Neural cell (in vitro differentiated cells): ENCODE data around the gene THEM5. TPM values are rescaled to one million over a fixed set of nuclear protein-coding genes. Genes with fewer than 3 reads are reported as not detected.

Experiments used
- H2AFZ ChIP-seq: fragments of 200-600, 300-800 bp; sonication (generic), shearing (Covaris generic); 2 replicates; pipeline ENCODE4 v1.6.0; 2014; ENCODE audit warnings: low read depth, mild to moderate bottlenecking, antibody characterized with exemption, low read length, moderate library complexity
- H3F3A ChIP-seq: fragments of 200-600 bp; shearing (Covaris generic); 2 replicates; pipeline ENCODE4 v1.6.1; 2016; ENCODE audit warnings: mild to moderate bottlenecking, moderate library complexity, mixed read lengths, antibody characterized with exemption, low read length; ENCODE audit not compliant: insufficient read depth, poor library complexity, severe bottlenecking
- H3K27ac ChIP-seq: fragments of 200-600, 300-800 bp; sonication (generic), shearing (Covaris generic); 2 replicates; pipeline ENCODE4 v1.5.1; 2014; ENCODE audit warnings: mild to moderate bottlenecking, low read length, moderate library complexity
- H3K27me3 ChIP-seq: fragments of 300-800, 200-600 bp; sonication (generic), shearing (Covaris generic); 2 replicates; pipeline ENCODE4 v1.6.0; 2014; ENCODE audit warnings: mild to moderate bottlenecking, low read depth, low read length, moderate library complexity; ENCODE audit not compliant: insufficient read depth
- H3K36me3 ChIP-seq: fragments of 300-800, 200-600 bp; sonication (generic), shearing (Covaris generic); 2 replicates; pipeline ENCODE4 v1.5.1; 2014; ENCODE audit warnings: mild to moderate bottlenecking, antibody characterized with exemption, low read length, moderate library complexity; ENCODE audit not compliant: insufficient read depth
- H3K4me2 ChIP-seq: fragments of 300-800, 200-600 bp; sonication (generic), shearing (Covaris generic); 2 replicates; pipeline ENCODE4 v1.6.0; 2014; ENCODE audit warnings: mild to moderate bottlenecking, low read length
- H3K4me3 ChIP-seq: fragments of 300-800, 200-600 bp; sonication (generic), shearing (Covaris generic); 2 replicates; pipeline ENCODE4 v1.5.1; 2014; ENCODE audit warnings: mild to moderate bottlenecking, low read length, moderate library complexity
- H3K79me2 ChIP-seq: fragments of 200-600 bp; shearing (Covaris generic); replicated peaks from 2 replicates; pipeline ENCODE4 v1.6.0; 2014; ENCODE audit warnings: mild to moderate bottlenecking, low read length, moderate library complexity; ENCODE audit not compliant: insufficient read depth
- H3K9ac ChIP-seq: fragments of 300-800, 200-600 bp; sonication (generic), shearing (Covaris generic); 2 replicates; pipeline ENCODE4 v1.6.1; 2016; ENCODE audit warnings: mild to moderate bottlenecking, low read length, mixed read lengths
- H3K9me2 ChIP-seq: fragments of 200-600 bp; shearing (Covaris generic); 2 replicates; pipeline ENCODE4 v1.6.1; 2016; ENCODE audit warnings: mild to moderate bottlenecking, low read length, mixed read lengths; ENCODE audit not compliant: insufficient read depth
- H3K9me3 ChIP-seq: fragments of 200-600, 300-800 bp; sonication (generic), shearing (Covaris generic); 2 replicates; pipeline ENCODE4 v1.6.1; 2016; ENCODE audit warnings: mild to moderate bottlenecking, mixed run types, low read length, moderate library complexity, mixed read lengths
- H4K20me1 ChIP-seq: fragments of 200-600 bp; shearing (Covaris generic); 2 replicates; pipeline ENCODE4 v1.6.1; 2016; ENCODE audit warnings: mild to moderate bottlenecking, mixed run types; ENCODE audit not compliant: insufficient read depth
- EP300 ChIP-seq: fragments of 450-650 bp; conservative IDR thresholded peaks from 2 replicates; pipeline ENCODE4 v1.6.1; 2014; ENCODE audit warnings: antibody characterized with exemption, mild to moderate bottlenecking, moderate library complexity; ENCODE audit not compliant: poor library complexity, severe bottlenecking
- EZH2 ChIP-seq: fragments of 200-600, 300-800 bp; shearing (Covaris generic), sonication (generic); IDR thresholded peaks from 2 replicates; pipeline ENCODE4 v1.6.1; 2014; ENCODE audit warnings: antibody characterized with exemption, low read length, borderline replicate concordance, mild to moderate bottlenecking; ENCODE audit not compliant: insufficient read depth, poor library complexity, severe bottlenecking
- MXI1 ChIP-seq: fragments of 450-650 bp; conservative IDR thresholded peaks from 2 replicates; pipeline ENCODE4 v1.6.1; 2014; ENCODE audit warnings: antibody characterized with exemption, mild to moderate bottlenecking; ENCODE audit not compliant: poor library complexity, severe bottlenecking
- POLR2AphosphoS5 ChIP-seq: IDR thresholded peaks from 2 replicates; pipeline ENCODE4 v1.6.1; 2012
- RAD21 ChIP-seq: fragments of 450-650 bp; conservative IDR thresholded peaks from 2 replicates; pipeline ENCODE4 v1.6.1; 2014; ENCODE audit warnings: antibody characterized with exemption, mild to moderate bottlenecking, moderate library complexity
- SMC3 ChIP-seq: fragments of 450-650 bp; conservative IDR thresholded peaks from 2 replicates; pipeline ENCODE4 v1.6.1; 2014; ENCODE audit warnings: antibody characterized with exemption, mild to moderate bottlenecking, moderate library complexity; ENCODE audit not compliant: poor library complexity
- TAF1 ChIP-seq: IDR thresholded peaks from 2 replicates; pipeline ENCODE4 v1.6.1; 2012; ENCODE audit warnings: low read depth
- polyA plus RNA-seq: library from polyadenylated mRNA; depleted of rRNA; stranded (reverse); fragments of >200 nt; gene quantifications from 2 replicates; pipeline ENCODE4 v1.2.3, GENCODE V29; 2014
- TF ChIP-seq, protein P1 (sequence below): IDR thresholded peaks from 2 replicates; pipeline ENCODE4 v1.6.1; 2012; ENCODE audit warnings: borderline replicate concordance
- TF ChIP-seq, protein P2 (sequence below): fragments of 450-650 bp; IDR thresholded peaks from 2 replicates; pipeline ENCODE4 v1.5.1; 2014; ENCODE audit warnings: antibody characterized with exemption, mild to moderate bottlenecking, moderate library complexity; ENCODE audit not compliant: poor library complexity, severe bottlenecking

The THEM5 gene
- polyA plus RNA-seq, 1 donor from 2014 or later = not detected

DNA sequence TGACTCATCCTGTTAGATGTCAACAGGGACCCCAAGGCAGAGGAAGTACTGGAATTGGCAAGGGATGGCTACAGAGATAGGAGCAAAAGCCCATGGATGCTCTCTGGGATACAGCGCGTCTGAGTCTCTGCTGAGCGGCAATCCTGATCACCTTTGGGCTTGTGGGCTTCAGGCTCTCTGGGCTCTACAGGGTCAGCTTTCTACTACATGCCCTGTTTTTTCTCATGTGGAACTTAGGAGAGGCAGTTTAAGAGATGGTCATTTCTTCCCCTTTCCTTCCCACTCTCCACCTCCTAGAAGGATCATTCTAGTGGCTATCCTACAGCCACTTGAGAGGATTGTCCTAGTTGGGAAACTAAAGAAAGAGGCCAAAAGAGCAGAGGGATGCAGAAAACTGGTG is 49.6 kb downstream of the THEM5 start:
- H3K36me3 ChIP-seq = no peaks in the 10 kb centered on the region
- no peaks in the 10 kb centered on the region for H3K9me2 ChIP-seq
- TF ChIP-seq POLR2AphosphoS5 = no peak
- TF ChIP-seq, protein P1, sequence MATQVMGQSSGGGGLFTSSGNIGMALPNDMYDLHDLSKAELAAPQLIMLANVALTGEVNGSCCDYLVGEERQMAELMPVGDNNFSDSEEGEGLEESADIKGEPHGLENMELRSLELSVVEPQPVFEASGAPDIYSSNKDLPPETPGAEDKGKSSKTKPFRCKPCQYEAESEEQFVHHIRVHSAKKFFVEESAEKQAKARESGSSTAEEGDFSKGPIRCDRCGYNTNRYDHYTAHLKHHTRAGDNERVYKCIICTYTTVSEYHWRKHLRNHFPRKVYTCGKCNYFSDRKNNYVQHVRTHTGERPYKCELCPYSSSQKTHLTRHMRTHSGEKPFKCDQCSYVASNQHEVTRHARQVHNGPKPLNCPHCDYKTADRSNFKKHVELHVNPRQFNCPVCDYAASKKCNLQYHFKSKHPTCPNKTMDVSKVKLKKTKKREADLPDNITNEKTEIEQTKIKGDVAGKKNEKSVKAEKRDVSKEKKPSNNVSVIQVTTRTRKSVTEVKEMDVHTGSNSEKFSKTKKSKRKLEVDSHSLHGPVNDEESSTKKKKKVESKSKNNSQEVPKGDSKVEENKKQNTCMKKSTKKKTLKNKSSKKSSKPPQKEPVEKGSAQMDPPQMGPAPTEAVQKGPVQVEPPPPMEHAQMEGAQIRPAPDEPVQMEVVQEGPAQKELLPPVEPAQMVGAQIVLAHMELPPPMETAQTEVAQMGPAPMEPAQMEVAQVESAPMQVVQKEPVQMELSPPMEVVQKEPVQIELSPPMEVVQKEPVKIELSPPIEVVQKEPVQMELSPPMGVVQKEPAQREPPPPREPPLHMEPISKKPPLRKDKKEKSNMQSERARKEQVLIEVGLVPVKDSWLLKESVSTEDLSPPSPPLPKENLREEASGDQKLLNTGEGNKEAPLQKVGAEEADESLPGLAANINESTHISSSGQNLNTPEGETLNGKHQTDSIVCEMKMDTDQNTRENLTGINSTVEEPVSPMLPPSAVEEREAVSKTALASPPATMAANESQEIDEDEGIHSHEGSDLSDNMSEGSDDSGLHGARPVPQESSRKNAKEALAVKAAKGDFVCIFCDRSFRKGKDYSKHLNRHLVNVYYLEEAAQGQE = no peak
- no peak for TF ChIP-seq EZH2
- H4K20me1 ChIP-seq = no peaks in the 10 kb centered on the region
- H2AFZ ChIP-seq = no peak overlapping the region
- H3K9ac ChIP-seq = no peak overlapping the region
- H3K4me3 ChIP-seq = no peak overlapping the region
- no peaks in the 10 kb centered on the region for H3K79me2 ChIP-seq
- no peaks in the 10 kb centered on the region for H3K9me3 ChIP-seq
- no peaks in the 10 kb centered on the region for H3K27me3 ChIP-seq
- H3K27ac ChIP-seq = no peak overlapping the region
- no peak overlapping the region for H3K4me2 ChIP-seq
- H3F3A ChIP-seq = no peaks in the 10 kb centered on the region

DNA sequence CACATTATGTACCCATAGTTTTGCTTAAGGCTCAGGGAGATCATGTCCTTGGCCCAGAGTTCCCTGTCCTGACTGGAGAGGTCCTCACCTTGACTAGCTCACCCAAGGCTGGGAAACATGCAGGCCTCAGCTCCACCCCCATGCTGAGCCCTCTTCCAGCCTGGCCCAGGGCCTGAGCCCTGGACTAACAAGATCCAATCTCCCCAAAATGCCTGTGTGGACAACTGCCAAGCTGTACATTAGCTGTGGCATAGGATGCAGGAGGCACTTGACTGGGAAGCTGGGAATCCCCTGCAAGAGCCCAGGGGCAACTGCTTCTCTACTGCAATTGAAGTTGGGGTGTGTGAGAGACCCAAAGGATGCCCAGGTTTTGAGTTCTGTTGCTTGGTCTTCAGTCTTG is 50.3 kb downstream of the THEM5 start:
- Histone ChIP-seq H3K4me2 (no peak overlapping the region), H3K9me2 (no peaks in the 10 kb centered on the region), H3K9ac (no peak overlapping the region), H3F3A (no peaks in the 10 kb centered on the region), H3K36me3 (no peaks in the 10 kb centered on the region), H3K79me2 (no peaks in the 10 kb centered on the region), H3K27ac (no peak overlapping the region), H4K20me1 (no peaks in the 10 kb centered on the region), H2AFZ (no peak overlapping the region), H3K9me3 (no peaks in the 10 kb centered on the region), H3K27me3 (no peaks in the 10 kb centered on the region), H3K4me3 (no peak overlapping the region)
- TF ChIP-seq EZH2 (no peak), TAF1 (no peak), POLR2AphosphoS5 (no peak), SMC3 (no peak), MXI1 (no peak), RAD21 (no peak), EP300 (no peak)
- TF ChIP-seq, protein P2, sequence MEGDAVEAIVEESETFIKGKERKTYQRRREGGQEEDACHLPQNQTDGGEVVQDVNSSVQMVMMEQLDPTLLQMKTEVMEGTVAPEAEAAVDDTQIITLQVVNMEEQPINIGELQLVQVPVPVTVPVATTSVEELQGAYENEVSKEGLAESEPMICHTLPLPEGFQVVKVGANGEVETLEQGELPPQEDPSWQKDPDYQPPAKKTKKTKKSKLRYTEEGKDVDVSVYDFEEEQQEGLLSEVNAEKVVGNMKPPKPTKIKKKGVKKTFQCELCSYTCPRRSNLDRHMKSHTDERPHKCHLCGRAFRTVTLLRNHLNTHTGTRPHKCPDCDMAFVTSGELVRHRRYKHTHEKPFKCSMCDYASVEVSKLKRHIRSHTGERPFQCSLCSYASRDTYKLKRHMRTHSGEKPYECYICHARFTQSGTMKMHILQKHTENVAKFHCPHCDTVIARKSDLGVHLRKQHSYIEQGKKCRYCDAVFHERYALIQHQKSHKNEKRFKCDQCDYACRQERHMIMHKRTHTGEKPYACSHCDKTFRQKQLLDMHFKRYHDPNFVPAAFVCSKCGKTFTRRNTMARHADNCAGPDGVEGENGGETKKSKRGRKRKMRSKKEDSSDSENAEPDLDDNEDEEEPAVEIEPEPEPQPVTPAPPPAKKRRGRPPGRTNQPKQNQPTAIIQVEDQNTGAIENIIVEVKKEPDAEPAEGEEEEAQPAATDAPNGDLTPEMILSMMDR = no peak
- TF ChIP-seq, protein P1 = no peak
